Measurements from ENCODE around the gene COPZ2. TPM values are rescaled to one million over a fixed set of nuclear protein-coding genes. Genes with fewer than 3 reads are reported as not detected.
A peak's percentile ranks its signal among the peaks of the same experiment; 100 is the strongest.

The COPZ2 gene
- total and polyA plus RNA-seq, 9 of the 15 experiments (the other 6 are each of a cell fraction or from before 2014, with no cell fraction given): 0.22 to 0.49 TPM; not detected in 7

- TF ChIP-seq ZMIZ1 (IDR thresholded peaks at IDR 0.05; ENCODE audit: low read depth in 2 of 2, low read length in 2 of 2) (no peak), POLR3G (IDR thresholded peaks at IDR 0.05; ENCODE audit: extremely low read depth, insufficient read length, insufficient replicate concordance) (no peak), THRAP3 (IDR thresholded peaks at IDR 0.05; ENCODE audit: borderline replicate concordance) (no peak), KLF1 (tag; IDR thresholded peaks at IDR 0.05) (no peak), SMARCA5 (IDR thresholded peaks at IDR 0.05) (no peak), HDAC1 (IDR thresholded peaks at IDR 0.05) (peak in 1 of 2 experiments; percentile 70; a peak in 2 of 4 replicates), GTF2A2 (tag; IDR thresholded peaks at IDR 0.05) (no peak), DIDO1 (tag; IDR thresholded peaks at IDR 0.05; ENCODE audit: low read depth) (no peak), PHTF2 (CRISPR knock-in tag; IDR thresholded peaks at IDR 0.05) (no peak), DDX20 (tag; IDR thresholded peaks at IDR 0.05; ENCODE audit: low read depth) (no peak), KLF16 (IDR thresholded peaks at IDR 0.05) (no peak), ZFX (CRISPR knock-in tag; IDR thresholded peaks at IDR 0.05) (peak; percentile 52; the same call in 1 of the 2 replicates), RAD21 (CRISPR knock-in tag; conservative IDR thresholded peaks at IDR 0.05 in 1 of 2, IDR thresholded peaks at IDR 0.05 in 1 of 2) (peak; percentile 9 to 27; a peak in 1 of 4 replicates), NUFIP1 (IDR thresholded peaks at IDR 0.05; ENCODE audit: partially characterized antibody) (no peak), RFX1 (IDR thresholded peaks at IDR 0.05) (peak; percentile 84), E2F4 (CRISPR knock-in tag; IDR thresholded peaks at IDR 0.05; ENCODE audit: low read depth) (no peak), MNT (conservative IDR thresholded peaks at IDR 0.05) (peak; percentile 86 to 92)
Observed at GRCh38 chr17:48051706-48052486, 14.3 kb upstream of the COPZ2 start (continued).

Measured in K562 (cell line).